Mucosa of stomach (tissue), 1 donor: ENCODE measurements around the gene GUCY2F.

Experiments
- H3K27me3 ChIP-seq: one replicate; pipeline ENCODE4 v1.7.0; 2013; ENCODE audit warnings: mild to moderate bottlenecking, low read length; ENCODE audit not compliant: control insufficient read depth, insufficient read depth
- H3K36me3 ChIP-seq: one replicate; pipeline ENCODE4 v1.7.0; 2013; ENCODE audit warnings: low read length; ENCODE audit not compliant: control insufficient read depth, insufficient read depth
- H3K4me1 ChIP-seq: one replicate; pipeline ENCODE4 v1.7.0; 2013; ENCODE audit warnings: mild to moderate bottlenecking, low read length; ENCODE audit not compliant: control insufficient read depth, insufficient read depth
- H3K4me3 ChIP-seq: one replicate; pipeline ENCODE4 v1.7.0; 2013; ENCODE audit warnings: low read length
- H3K9ac ChIP-seq: one replicate; pipeline ENCODE4 v1.7.0; 2013; ENCODE audit warnings: mild to moderate bottlenecking, low read length, moderate library complexity
- H3K9me3 ChIP-seq: one replicate; pipeline ENCODE4 v1.7.0; 2013; ENCODE audit warnings: mild to moderate bottlenecking, low read length, moderate library complexity; ENCODE audit not compliant: control insufficient read depth
- donor health status: Pancreatic carcinoma.

The GUCY2F gene

DNA sequence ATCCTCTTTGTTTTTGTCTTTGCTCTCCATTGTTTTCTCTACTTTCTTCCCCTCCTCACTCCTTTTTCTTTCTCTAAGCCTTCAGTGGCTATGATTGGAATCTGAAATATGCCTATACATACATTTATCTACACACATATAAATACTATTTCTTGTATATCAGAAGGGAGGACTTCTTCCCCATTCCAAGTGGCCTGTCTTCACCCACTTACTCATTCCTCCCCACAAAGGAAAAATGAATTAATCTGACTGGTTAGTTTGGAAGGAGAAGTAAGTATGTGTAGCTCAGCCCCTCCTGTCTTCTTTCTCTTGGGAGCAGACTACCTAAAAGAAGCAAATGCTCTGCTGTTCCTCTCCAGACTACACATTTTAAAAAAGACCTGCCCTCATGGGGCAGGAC is 17.7 kb downstream of the GUCY2F start:
- Histone ChIP-seq H3K9ac (no peak overlapping the region), H3K4me1 (no peaks in the 10 kb centered on the region), H3K4me3 (no peak overlapping the region), H3K36me3 (no peaks in the 10 kb centered on the region), H3K27me3 (no peaks in the 10 kb centered on the region), H3K9me3 (no peaks in the 10 kb centered on the region)

DNA sequence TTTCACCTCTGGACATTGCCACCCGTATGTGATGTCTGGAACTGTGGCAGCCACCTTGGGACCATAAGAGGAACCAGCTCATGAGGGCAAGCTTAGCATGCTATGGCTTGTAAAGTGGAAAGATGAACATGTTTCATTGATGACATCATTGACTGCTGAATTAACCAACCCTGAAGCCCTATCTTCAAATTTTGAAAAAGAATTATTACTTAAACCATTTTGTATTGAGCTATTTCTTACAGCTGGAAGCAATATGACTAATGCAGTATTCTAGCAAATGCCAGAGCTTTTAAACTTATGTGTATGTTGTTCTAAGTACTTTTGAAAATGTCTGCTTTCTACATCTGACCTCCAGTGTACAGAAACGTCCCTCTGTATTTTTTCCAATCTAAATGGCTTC is 18.1 kb downstream of the GUCY2F start:
- Histone ChIP-seq H3K9me3 (no peaks in the 10 kb centered on the region), H3K4me1 (no peaks in the 10 kb centered on the region), H3K36me3 (no peaks in the 10 kb centered on the region), H3K27me3 (no peaks in the 10 kb centered on the region), H3K4me3 (no peak overlapping the region), H3K9ac (no peak overlapping the region)

DNA sequence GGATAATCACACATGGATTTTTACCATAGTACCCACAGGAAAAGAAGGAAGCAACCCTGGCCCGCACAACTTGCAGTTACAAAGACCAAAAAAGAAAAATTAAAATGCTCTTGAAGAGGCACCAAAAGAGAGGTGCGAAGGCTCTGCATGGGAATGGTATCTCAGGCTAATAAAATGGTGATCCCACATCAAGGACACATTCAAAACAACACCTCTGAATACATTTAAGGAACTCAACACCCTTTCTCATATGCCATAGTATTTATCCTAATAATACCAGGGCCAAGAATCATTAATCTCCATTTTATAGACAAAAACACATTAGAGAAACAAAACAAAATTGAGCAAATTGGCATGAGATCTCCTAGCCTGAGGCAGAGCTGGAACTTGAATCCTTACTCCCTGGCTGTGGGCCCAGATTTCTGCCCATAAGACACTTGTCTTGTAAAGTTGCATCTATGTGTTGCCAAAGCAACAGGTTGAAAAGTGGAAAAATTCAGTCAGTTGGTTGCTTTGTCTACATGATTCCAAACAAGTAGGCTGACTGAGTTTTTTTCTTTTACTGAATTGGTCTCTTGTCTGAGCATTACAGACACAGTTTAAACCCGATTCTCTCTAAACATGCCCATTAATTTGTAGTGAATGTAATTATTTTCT is 33.5 kb downstream of the GUCY2F start:
- Histone ChIP-seq H3K4me3 (no peak overlapping the region), H3K27me3 (no peaks in the 10 kb centered on the region), H3K4me1 (no peaks in the 10 kb centered on the region), H3K9me3 (no peaks in the 10 kb centered on the region), H3K36me3 (no peaks in the 10 kb centered on the region), H3K9ac (no peak overlapping the region)

DNA sequence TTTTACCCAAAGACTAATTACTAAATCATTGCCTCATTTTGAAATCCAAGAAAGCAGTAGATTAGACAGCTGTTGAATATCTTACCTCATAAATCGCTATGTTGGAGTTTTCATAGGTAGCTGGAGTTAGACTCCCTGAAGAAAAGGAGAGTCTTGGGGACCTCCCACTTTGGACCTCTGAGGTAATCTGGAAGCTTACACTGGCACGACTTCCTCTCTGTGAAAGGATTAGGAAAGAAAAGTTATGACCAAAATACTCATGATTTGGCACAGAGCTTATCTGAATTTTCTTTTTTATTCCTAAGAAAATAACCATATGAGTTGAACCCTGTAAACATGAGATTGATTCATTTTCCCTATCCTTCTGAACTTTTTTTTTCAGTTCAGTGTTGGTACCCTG is 40.6 kb downstream of the GUCY2F start:
- Histone ChIP-seq H3K9me3 (no peaks in the 10 kb centered on the region), H3K36me3 (no peaks in the 10 kb centered on the region), H3K9ac (no peak overlapping the region), H3K4me3 (no peak overlapping the region), H3K27me3 (no peaks in the 10 kb centered on the region), H3K4me1 (no peaks in the 10 kb centered on the region)

DNA sequence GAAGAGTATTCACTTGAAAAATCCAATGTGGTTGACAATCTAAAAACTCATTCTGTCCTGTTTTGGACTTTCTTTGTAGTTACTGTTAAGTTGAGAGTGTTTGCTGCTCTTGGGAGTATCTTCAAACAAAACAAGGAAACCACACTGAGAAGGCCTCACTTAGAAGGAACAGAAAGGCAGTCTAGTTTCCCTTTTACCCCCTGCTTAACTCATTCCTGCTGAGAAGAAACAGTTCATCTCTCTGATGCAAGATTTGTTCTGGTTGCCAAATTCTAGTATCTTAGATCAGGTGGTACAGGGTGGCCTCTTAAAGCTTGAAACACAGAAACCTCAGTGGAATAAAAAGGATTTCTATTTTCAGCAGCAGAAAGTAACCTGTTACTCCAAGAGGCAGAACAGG is 41.4 kb downstream of the GUCY2F start:
- Histone ChIP-seq H3K36me3 (no peaks in the 10 kb centered on the region), H3K27me3 (no peaks in the 10 kb centered on the region), H3K9ac (no peak overlapping the region), H3K4me3 (no peak overlapping the region), H3K9me3 (no peaks in the 10 kb centered on the region), H3K4me1 (no peaks in the 10 kb centered on the region)

DNA sequence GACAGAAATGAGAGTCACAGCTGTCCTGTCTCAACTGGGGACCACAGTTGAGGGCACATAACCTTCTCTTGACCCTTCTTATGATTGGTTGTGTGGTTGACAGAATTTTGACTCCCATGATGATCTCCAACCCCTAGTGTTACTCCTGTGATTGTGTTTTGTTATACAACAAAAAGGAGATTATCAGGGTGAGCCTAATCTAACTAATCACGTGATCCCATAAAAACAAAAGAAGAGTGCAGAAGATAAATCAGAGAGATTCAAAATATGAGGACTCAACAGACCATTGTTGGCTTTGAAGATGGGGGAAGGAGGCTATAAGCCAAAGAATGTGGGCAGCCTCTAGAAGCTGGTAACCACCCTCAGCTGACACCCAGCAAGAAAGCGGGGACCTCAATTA is 72.7 kb downstream of the GUCY2F start:
- no peaks in the 10 kb centered on the region for H3K4me1 ChIP-seq
- H3K9me3 ChIP-seq: no peaks in the 10 kb centered on the region
- H3K4me3 ChIP-seq: no peak overlapping the region
- no peaks in the 10 kb centered on the region for H3K27me3 ChIP-seq
- no peak overlapping the region for H3K9ac ChIP-seq
- H3K36me3 ChIP-seq: no peaks in the 10 kb centered on the region

DNA sequence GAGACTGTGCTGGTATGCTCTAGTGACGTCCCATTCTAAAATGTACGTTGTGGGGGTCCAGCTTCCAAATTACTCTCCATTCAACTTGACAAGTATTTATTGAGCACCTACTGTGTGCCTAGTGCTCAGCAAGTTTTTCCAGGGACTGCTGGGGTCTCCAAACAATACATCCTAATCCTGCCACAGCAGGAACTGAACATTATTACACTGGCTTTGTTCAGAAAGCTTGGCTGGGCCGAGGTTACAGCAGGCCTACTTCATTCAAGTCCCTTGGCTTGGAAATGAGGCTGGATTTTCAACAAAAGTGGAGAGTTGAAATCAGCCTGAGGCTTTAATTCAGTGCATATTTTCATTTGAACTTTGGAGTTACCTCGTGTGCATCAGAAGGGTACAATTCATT is 78.0 kb downstream of the GUCY2F start:
- Histone ChIP-seq H3K9ac (no peak overlapping the region), H3K4me3 (no peak overlapping the region), H3K27me3 (no peaks in the 10 kb centered on the region), H3K4me1 (no peaks in the 10 kb centered on the region), H3K36me3 (no peaks in the 10 kb centered on the region), H3K9me3 (no peaks in the 10 kb centered on the region)

DNA sequence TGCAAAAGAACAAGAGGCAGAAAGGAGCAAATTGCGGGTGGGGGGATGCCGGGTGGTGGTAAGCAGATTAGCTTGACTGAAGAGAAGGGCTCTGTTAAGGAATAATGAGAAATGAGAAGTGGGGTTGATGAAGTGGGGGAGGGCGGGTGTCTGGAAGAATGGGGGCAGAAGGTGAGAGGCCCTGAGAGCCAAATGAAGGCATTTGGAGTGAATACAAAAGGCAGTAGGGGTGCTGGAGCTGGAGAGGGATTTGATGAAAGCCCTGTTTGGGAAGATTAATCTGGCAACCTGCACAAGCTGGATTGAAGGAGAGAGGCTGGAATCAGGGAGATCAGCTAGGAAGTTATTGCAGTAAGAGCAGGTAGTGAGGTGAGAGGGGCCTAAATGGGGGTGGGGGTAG is 82.1 kb downstream of the GUCY2F start:
- H3K9me3 ChIP-seq: no peaks in the 10 kb centered on the region
- H3K4me1 ChIP-seq: no peaks in the 10 kb centered on the region
- no peaks in the 10 kb centered on the region for H3K27me3 ChIP-seq

DNA sequence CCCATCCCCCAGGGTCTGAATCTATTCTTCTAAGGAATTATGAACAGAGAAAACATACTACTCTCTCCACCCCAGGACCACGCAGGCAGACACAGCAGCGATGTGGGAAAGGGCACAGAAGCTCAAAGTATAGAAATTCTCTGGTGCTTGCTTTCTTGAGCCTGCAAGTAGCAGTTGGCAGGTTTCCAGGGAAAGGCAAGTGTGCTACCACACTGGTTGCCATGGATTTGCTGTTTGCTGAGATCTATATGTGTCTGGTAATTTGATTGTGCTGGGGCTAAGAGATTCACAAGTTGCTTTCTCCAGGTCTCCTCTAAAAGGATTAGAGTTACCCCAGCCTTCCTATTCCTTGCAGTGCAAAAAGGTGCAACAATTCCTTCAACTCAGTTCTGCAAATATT is 83.1 kb downstream of the GUCY2F start:
- H3K9ac ChIP-seq: no peak overlapping the region
- H3K4me1 ChIP-seq: no peaks in the 10 kb centered on the region
- no peaks in the 10 kb centered on the region for H3K9me3 ChIP-seq
- H3K27me3 ChIP-seq: no peaks in the 10 kb centered on the region
- H3K4me3 ChIP-seq: no peak overlapping the region
- no peaks in the 10 kb centered on the region for H3K36me3 ChIP-seq

More for the DNA sequence above, 82.1 kb downstream of the GUCY2F start:
- Histone ChIP-seq H3K36me3 (no peaks in the 10 kb centered on the region), H3K4me3 (no peak overlapping the region), H3K9ac (no peak overlapping the region)

DNA sequence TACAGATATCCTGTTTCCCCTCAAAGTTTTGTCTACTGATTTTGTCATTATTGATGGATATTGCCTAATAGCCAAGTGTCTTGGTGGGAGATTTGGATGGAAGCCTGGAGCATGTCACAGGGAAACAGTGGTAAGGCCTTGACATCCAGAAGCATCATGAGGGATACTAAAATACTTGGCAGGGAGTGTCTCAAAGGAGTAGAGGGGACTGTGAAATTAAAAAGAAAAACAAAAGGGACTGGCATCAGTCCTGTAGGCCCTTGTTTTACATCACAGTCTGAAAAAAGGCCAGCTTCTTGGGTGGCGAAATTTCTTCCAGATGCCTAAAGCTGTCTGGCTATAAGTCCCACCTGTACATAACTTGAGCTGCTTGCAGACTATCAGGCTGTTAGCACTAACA is 83.8 kb downstream of the GUCY2F start:
- Histone ChIP-seq H3K4me1 (no peaks in the 10 kb centered on the region), H3K9ac (no peak overlapping the region), H3K4me3 (no peak overlapping the region), H3K9me3 (no peaks in the 10 kb centered on the region), H3K36me3 (no peaks in the 10 kb centered on the region), H3K27me3 (no peaks in the 10 kb centered on the region)

DNA sequence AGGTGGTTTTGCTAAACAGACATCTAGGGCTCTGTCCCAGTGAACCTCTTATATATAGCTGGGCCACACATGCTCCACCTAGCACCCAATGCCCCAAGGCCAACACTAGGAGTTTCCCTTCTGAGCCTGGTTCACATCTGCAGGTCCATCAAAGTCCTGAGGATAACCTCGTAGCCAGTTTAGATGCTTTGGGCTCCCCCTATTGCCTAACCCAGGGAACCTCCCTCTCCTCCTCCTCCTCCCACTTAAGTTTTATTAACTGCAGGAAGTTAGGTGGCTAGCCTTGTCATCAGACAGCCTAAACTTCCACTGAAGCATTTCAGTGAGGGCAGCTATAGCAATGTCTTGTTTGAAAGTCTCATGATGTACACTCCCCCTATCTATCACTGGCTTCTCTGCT is 88.0 kb downstream of the GUCY2F start:
- Histone ChIP-seq H3K4me3 (no peak overlapping the region), H3K36me3 (no peaks in the 10 kb centered on the region), H3K9ac (no peak overlapping the region), H3K4me1 (no peaks in the 10 kb centered on the region), H3K9me3 (no peaks in the 10 kb centered on the region), H3K27me3 (no peaks in the 10 kb centered on the region)

DNA sequence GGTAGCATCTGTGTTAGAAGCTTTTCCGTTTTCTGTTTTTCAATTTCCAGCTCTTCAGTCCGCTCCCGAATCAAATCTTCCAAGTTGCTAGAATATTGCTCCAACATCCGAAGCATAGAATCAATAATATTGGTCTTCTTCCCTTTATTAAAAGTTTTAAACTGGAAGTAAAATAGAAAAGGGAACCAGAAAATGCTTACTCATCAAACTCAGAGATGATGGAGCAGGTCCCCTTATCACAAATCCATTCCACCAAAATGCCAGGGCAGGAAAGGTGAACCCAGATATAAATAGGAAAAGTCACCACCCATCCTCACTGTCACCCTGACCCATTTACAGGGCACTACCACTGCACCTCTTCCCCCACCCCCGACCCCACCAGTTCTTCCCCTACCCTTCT is 89.0 kb downstream of the GUCY2F start:
- no peaks in the 10 kb centered on the region for H3K27me3 ChIP-seq
- no peak overlapping the region for H3K4me3 ChIP-seq
- no peaks in the 10 kb centered on the region for H3K9me3 ChIP-seq
- no peaks in the 10 kb centered on the region for H3K4me1 ChIP-seq
- no peak overlapping the region for H3K9ac ChIP-seq
- H3K36me3 ChIP-seq: no peaks in the 10 kb centered on the region

DNA sequence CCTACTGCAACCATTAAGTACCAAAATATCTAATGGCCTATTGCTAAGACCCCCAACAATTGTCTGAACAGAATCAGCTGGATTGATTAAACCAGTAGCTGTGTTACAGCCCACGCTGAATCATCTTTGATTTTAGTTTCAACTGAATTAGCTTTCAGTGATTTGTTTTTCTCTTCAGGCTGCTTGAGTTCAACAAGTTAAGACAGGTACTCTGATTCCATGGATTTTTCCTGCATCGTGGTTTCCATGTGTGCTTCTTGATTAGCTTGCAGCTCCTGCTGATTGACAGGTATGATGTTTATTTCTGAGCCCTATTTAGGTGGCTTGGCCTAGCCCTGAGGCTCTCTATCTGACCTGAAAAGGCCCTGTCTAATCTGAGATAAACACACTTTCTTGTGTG is 91.3 kb downstream of the GUCY2F start:
- Histone ChIP-seq H3K27me3 (no peaks in the 10 kb centered on the region), H3K4me1 (no peaks in the 10 kb centered on the region), H3K9ac (no peak overlapping the region), H3K36me3 (no peaks in the 10 kb centered on the region), H3K4me3 (no peak overlapping the region), H3K9me3 (no peaks in the 10 kb centered on the region)
